ENCODE data around the gene ARPC2. TPM values are rescaled to one million over a fixed set of nuclear protein-coding genes. Genes with fewer than 3 reads are reported as not detected.

The ARPC2 gene
- total RNA-seq, 4 donors from 2014 or later: 210 to 284 (median 246) TPM

GRCh38 chr2:218186876-218187275 lies 30.1 kb upstream of the ARPC2 start:
- Histone ChIP-seq H3K9me3 (no peaks in the 10 kb centered on the region), H3K27me3 (no peaks in the 10 kb centered on the region), H3K36me3 (no peaks in the 10 kb centered on the region), H3K4me3 (no peak overlapping the region), H3K4me1 (peaks cover 0 to 6% (median 0%) of the 10 kb centered on the region in 4 donors), H3K27ac (peak overlapping the region in 1 of 4 donors; percentile 36)
- no peak for TF ChIP-seq CTCF (IDR thresholded peaks at IDR 0.05)
- TF ChIP-seq POLR2A (IDR thresholded peaks at IDR 0.05): no peak
- no peak for DNase-seq

- no peak for DNase-seq
- peak overlapping the region in 1 of 4 donors; percentile 36 for H3K27ac ChIP-seq
- H3K4me1 ChIP-seq: peaks cover 0 to 6% (median 0%) of the 10 kb centered on the region in 4 donors
- no peaks in the 10 kb centered on the region for H3K9me3 ChIP-seq
- H3K27me3 ChIP-seq: no peaks in the 10 kb centered on the region
- H3K36me3 ChIP-seq: no peaks in the 10 kb centered on the region
- TF ChIP-seq CTCF (IDR thresholded peaks at IDR 0.05): no peak
- no peak for TF ChIP-seq POLR2A (IDR thresholded peaks at IDR 0.05)
- H3K4me3 ChIP-seq: no peak overlapping the region
Observed at GRCh38 chr2:218187296-218188015, 29.5 kb upstream of the ARPC2 start.

DNA sequence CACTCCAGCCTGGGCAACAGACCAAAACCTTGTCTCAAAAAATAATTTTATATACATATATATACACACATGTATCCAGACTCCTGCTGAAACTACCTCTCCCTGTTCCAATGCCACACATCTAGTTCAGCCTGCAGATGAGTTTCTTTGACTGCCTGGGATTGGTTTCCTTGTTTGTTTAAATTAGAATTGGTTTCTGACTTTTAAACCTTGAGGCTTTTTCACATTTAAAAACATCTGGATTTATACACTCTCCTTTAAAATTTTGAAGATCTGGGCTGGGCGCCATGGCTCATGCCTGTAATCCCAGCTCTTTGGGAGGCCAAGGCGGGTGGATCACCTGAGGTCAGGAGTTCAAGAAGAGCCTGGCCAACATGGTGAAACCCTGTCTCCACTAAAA lies 28.5 kb upstream of the ARPC2 start:
- Histone ChIP-seq H3K27ac (peak overlapping the region in 1 of 4 donors; percentile 35), H3K4me3 (no peak overlapping the region), H3K27me3 (no peaks in the 10 kb centered on the region), H3K9me3 (no peaks in the 10 kb centered on the region), H3K4me1 (peaks cover 0 to 6% (median 0%) of the 10 kb centered on the region in 4 donors), H3K36me3 (no peaks in the 10 kb centered on the region)
- no peak for DNase-seq
- TF ChIP-seq CTCF (IDR thresholded peaks at IDR 0.05) (no peak), POLR2A (IDR thresholded peaks at IDR 0.05) (no peak)

DNA sequence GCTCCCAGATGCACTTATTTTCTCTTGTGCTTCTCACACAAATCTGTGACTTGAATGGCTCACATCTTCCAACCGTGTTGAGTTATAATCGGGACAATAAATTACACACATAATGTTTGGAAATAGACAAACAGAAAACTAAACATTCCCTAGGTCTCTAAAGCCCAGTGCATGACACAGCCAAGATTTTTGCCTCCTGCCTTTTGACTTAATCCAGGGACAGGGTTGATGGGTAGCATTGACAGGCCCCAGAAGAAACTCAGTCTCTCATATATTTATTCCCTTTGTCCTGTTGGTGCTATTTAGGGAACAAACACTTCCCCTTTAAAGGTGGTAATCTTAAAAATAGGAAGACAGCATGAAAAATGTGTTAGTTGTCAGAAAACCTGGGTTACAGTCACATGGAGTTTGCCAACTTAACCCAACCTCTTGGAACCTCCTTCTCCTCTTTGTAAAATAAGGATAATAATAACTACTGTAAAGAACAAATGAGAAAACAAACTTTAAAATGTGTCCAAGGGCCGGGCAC lies 24.0 kb upstream of the ARPC2 start:
- Histone ChIP-seq H3K27me3 (no peaks in the 10 kb centered on the region), H3K4me3 (no peak overlapping the region), H3K36me3 (no peaks in the 10 kb centered on the region), H3K4me1 (no peaks in the 10 kb centered on the region), H3K27ac (no peak overlapping the region), H3K9me3 (no peaks in the 10 kb centered on the region)
- no peak for TF ChIP-seq CTCF (IDR thresholded peaks at IDR 0.05)
- TF ChIP-seq POLR2A (IDR thresholded peaks at IDR 0.05): no peak
- no peak for DNase-seq

GRCh38 chr2:218193701-218194100 lies 23.3 kb upstream of the ARPC2 start:
- no peaks in the 10 kb centered on the region for H3K4me1 ChIP-seq
- no peak overlapping the region for H3K27ac ChIP-seq
- no peak for TF ChIP-seq CTCF (IDR thresholded peaks at IDR 0.05)
- no peak for TF ChIP-seq POLR2A (IDR thresholded peaks at IDR 0.05)

More at GRCh38 chr2:218193701-218194100, 23.3 kb upstream of the ARPC2 start:
- DNase-seq: no peak
- no peaks in the 10 kb centered on the region for H3K9me3 ChIP-seq
- H3K4me3 ChIP-seq: no peak overlapping the region
- H3K36me3 ChIP-seq: no peaks in the 10 kb centered on the region
- H3K27me3 ChIP-seq: no peaks in the 10 kb centered on the region
